CD4-positive, alpha-beta T cell treated with Interleukin-21 for 1 hour (primary cell): ENCODE results near the gene CDK6.

Experiments
- DNase-seq: peaks from one replicate; pipeline ENCODE4 v3.0.0-alpha.2; 2020

CDK6 gene

DNA sequence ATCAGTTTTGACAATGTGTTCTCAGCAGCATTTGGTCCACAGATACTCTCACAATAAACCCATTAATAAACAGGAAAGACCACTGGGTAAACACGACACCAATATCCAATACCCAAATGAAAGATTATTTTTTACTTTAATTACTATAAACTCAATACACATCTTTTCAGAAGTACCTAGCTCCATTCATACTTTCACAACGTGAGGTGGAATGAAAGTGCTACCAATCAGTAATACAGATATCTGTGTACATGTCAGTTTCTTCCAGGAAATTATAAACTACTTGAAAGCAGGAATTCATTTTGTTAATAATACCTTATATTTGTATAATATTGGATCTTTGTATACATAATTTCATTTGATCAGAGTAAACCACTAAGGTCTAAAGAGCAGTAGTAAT, 11.9 kb downstream of the CDK6 start:
- DNase-seq, result no peak

DNA sequence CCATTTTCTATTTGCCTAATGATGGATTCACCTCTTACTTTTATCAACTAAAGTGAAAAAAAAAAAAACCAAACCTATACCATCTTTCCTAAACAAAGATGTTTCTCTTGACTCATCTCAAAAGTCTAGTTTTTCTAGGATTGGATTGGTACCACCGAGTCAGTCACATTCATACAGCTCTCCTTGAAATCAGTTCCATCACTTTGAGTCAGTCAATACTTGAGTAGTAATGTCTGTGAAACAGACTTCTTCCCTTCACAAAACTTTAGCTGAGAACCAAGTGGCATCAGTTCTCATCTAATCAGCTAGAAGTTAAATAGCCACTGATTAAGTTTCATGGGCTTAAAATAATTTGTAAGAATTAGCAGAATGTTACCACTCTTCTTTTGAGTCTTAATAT, 13.3 kb downstream of the CDK6 start:
- no peak for DNase-seq

DNA sequence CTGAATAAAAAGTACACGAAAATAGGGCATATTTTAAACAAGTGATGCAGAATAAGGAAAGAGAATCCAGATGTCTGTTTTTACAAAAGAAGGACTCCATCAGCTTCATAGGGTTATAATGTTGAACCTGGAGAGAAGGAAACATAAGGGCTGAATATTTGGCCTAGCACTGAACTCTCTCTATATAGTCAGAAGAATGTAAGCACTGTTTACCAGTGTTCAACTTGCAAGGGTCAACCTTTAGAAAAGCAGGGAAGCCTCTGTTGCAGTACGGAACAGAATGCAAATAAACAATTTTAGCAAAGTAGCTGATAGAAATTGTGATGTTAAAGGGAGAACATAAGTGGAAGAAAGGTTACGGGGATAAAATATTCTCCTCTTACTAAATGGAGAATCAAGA, 16.2 kb downstream of the CDK6 start:
- DNase-seq, result no peak

DNA sequence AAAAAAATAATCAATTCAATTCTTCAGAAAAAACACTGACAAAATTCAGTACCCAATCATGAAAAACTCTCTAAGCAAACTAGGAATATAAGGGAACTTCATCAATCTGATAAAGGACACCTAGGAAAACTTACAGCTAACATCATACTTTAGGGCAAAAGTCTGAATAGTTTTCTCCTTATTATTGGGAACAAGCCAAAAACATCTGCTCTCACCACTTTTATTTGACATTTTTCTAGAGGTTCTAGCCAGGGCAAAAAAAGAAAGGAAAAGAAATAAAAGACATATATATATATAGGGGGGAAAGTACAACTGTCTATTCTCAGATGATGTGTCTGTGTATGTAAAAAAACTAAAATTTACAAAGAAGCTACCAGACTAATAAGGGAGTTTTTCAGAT, 19.0 kb downstream of the CDK6 start:
- no peak for DNase-seq

DNA sequence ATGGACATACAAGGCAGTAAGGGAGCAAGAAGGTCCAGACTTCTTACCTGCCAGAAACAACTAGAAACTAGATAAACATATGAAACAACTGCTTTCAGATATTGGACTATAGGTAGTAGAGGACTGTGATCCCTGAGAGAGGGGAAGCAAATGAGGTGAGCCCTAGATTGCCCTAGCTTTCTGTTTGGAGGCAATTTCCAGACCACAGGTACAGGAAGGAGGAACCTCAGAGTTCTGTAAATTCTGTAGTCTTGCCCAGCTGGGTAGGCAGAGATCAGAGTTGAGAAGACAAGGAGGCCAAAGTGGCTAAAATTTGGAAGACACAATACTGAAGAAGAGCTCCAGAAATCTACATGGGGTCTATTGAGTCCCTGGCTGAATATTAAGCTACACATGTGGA, 21.0 kb downstream of the CDK6 start:
- no peak for DNase-seq

DNA sequence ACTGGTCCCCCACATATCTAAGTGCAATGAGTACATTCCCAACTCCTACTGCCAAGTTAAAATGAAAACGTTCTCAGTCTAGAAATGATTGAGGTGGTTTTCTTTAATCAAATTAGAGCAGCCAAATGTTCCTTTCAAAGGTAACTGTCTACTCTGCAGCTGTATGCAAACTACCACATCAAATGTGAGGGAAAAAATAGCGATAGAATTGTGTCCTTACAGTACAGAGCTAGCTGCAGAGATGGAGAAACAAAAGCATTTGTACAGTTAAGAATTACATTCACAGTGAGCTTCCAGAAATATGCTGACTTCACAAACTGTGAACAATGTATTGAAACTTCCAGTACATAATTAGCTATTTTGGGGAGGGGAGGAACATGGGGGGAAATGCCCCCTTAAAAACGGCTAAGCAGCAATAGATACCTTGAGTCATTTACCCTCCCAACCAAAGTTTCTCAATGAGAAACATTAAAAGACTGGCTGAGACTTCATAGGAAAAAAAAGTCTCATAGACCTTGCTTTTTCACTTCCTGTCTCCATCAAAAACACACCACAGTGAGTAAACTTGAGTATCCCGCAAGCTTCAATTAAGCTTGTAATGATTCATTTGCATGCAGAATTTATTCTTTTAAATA, 22.9 kb downstream of the CDK6 start:
- no peak for DNase-seq

DNA sequence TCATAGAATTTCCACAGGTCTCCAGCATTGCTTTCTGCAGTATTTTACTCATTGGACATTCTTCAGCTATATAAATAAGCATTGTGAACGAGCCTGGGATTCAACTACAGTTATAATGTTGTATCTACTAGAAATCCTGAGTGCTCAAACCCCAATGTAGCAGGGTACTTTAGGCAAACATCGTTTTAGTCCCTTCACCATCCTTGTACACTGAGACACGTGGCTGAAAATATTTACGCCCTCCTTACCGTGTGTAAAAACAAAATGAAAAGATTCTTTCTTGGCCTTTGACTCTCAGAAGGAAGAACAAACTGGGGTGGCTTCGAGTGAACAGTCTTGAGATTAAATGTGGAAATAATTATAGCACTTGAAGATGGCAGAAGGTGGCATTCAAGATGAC, 25.2 kb downstream of the CDK6 start:
- DNase-seq, result no peak

DNA sequence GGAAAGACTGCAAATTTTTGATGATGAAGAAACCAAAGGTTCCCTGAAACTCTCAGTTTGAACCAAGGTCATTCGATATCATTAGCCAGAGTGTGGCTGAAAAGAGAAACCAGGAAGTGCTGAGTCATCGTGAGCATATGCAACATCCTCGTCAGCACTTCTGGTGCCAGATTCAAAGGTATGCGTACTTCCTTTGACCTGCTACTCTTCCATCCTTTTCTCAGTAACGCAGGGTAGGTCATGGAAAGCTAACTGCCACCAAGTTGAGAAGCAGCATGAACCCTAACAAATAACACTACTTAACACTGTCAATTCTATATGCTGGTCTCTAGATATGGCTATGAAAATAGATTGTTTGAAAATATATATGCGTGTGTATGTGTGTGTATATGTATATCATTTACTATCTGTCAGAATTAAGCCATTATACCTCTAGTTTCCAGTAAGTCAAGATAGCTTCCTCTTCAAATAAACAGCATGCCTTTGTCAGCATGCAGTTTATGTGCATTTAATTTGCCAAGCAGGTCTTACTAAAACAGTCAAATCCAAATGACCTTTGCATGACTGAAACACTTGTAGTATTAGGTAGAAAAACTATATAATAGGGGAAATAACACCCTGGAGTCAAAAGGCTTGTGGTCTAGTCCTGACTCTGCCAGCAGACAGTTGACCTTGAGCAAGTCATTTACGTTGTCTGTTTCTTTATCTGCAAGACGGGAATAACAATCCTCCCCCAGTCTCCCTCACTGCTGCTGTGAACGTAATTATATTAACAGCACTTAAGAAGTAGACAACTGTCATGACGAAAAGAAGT, 26.4 kb downstream of the CDK6 start:
- DNase-seq, result peak; percentile 79

DNA sequence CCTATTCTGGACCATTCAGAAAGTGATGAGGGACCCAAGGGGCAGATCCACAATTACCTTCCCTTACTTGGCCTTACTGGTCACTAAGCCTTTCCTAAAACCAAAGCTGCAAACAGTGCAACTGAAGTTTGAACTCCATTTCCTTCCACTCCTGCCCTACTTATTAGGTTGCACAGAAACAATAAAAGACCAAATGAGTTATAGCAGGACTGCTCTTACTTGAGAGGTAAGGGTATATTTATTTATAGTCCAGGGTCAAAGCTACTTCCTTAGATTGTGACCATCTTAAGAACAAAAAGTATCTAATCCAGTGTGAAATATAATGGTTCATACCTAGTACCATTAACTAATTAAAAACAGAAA, 27.0 kb downstream of the CDK6 start:
- no peak for DNase-seq

DNA sequence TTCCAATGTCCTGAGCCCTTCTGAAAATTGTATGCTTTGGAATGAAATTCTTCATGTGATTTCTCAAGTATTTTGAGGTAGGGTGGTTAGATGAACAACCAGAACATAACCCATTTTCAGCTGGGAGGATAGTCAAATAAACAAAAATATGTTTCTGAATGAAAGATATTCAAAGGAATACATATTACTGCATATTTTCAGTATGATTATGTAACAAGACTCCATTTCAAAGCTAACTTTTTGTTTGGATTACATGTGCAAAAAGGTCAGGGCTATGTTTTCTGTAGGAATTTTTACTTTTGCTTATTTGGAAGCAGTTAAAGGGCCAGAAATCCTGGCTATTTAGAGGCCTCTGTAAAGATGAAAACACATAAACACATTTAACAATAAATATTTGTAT, 27.7 kb downstream of the CDK6 start:
- DNase-seq, result no peak

DNA sequence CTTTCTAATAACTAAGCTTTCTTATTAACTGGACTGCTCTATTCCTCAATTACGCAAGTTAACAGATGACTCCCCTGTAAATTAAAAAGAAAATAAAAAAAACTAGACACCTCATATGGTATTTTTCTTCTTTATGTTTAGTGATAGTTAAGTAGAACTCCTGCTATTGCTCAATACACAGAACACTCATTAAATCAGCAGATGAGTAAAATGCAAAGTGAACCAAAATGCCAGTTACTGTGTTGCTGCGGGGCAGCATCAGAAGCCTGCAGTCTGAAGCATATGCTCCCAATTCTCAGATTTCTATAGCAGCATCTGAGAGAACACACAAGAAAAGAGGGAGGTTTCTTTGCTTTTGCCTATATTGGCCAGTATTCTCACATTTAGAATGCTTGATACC, 28.4 kb downstream of the CDK6 start:
- DNase-seq, result no peak

DNA sequence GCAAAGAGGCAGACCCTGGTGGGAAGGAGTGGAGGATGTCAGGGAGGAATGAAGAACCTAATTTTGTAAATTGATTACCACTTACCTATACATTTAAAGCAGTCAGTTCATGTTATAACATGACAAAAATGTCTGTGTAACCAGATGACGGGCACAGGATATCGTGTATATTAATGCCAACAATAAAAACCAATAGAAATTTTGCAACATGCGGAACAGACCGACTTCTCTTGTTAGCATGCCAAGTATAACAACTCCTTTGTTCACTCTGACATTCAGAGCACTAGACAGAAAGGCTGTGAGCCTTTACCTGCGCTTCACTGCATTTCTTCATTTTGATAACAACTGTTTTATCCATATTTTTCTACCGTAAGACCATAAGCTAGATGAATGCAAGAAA, 29.9 kb downstream of the CDK6 start:
- no peak for DNase-seq

DNA sequence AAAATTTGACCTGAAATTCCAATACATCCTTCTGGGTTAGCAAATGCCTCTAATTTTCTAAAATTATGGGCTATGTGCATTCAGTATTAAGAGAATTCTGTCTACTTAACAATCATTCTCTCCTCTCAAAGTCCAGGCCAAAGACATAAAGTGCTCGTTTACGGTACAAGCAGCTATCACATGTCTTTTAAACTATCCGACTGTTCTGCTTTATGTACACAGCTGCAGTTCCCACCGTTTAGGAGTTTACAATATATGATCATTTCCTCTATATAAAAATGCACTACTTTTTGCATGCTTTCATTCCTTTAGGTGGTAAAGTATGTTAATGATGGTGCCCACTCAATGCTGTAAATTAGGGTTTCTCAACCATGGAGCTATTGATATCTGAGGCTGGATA, 34.0 kb downstream of the CDK6 start:
- DNase-seq, result no peak

DNA sequence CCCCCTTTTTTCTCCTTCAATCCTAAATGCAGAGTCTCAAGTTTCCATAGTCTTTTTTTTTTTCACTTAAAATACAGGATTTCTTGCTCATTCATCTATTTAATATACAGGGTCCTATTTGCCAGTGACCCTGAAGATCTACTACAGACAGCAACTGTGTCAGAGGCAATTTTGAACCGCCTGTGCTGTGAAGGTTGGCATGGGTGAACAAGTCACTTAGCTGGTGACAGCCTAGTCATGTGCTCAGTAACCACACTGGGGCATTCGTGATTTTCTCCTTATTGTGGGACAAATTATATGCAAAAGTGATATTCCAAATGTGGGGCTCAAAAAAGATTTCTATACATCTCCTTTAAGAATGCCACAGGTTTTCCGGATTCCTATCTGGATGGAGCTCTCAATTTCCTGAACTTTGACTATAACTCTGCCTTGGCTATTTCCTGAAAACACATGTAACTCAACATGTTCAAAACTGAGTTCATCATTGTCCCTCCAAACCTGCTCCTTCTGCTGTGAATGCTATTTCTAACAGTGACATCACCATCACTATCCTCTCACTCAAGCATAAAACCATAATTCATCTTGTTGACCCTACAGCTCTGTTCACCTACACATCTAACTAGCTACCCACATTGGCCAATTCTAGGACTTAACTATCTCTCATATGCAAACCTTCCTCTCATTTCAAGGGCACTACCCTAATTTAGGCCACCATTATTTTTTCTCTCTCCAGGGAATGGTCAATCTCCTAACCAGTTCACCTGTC, 36.7 kb downstream of the CDK6 start:
- DNase-seq, result no peak

DNA sequence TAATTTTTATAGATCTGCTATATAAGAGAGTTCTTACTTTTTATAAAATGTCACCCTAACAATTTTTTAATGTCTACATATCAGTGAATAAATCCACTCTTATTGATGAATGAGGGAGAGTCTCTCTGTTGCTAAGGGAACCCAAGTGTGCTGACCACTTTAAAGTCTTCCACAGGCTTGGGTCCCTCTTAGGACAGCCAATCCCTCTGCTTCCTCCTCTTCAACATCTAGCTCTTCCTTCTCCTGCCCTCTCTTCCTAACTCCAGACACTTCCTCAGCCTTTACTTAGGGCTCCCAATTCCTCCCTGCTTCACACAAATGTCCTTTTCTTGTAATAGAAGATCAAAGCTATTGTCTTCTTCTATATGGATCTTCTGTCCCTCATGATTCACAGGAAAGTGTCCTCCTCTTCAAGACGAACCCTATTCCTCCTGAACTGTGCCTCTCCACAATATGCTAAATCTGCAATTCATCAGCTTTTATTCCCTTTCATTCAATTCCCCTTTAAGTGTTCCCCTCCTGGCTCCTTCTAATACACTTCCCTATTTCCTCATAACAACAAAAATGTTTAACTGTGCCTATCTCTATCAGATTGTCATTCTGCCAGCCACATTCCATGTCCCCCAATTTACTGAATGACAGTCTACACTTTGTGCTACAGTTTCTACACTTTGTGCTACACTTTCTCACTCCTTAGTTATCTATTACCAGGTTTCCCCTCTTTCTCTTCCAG, 37.7 kb downstream of the CDK6 start:
- DNase-seq, result no peak

DNA sequence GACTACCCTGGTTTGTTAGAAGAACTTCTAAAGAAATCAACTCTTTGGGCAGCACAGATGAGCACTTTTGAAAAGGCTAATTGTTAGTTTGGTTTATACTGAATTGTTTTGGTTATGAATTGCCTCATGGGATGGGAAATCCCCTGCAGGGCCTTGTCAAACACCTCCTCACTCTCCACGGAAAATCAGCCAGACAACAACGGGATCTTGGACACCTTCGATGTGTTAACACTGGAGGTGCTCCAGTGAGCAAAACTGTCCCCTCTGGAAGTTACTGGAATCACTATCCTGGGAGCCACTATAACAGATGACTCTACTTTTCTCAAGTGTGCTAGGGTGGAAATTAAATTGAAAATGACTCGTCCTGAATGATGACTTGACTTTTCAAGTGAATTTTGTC, 38.7 kb downstream of the CDK6 start:
- DNase-seq, result no peak

DNA sequence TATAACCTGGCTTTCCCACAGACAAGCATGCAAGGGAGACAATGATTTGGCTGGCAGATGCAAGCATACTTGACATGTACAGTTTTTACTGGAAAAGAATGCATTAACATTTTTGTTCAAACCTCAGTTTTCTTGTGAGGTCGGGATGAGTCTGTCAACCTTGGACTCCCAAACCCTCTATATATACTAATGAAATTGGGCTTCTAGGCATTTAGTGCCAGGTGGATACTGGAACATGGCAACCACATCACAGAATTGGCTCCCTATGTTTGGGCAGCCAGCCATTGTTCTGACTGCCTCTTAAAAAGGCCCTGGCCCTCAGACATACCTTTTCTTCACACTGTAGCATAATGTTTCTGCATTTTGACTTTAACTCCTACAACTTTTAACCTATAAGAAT, 39.1 kb downstream of the CDK6 start:
- no peak for DNase-seq

DNA sequence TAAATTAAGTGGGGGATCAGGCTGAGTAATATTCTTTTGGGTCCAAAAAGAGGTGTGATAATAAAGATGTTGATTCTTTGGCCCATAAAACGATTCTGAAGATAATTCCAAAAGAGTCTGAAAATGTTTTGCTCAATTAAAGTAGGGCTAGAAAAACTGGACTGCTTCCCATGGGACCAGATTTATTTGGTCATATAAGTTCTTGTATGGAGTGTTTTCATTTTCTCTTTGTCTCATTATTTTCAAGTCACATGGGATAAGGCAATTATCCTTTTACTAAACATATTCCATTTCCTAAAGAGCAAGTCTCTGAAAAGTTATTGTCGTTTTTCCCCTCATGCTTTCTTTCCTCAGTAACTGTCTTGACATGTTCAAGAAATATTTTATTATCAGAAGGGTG, 41.5 kb downstream of the CDK6 start:
- no peak for DNase-seq

DNA sequence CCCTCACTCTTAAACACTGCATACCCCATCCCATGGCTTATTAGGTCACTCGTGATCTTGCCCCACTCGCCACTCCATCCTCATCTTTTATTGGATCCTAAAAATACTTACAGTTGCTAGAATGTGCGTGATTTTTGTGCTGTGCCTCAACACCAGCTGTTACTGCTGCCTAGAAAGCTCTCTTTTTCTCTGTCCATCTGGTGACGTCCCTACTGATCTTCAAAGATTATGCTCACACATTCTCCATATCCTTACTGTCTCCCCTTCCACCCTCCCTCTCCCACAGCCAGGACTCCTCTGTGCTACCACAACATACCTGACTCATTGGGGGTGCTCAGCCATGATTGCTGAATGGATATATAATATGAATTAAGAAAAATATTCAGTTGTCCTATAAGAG, 42.0 kb downstream of the CDK6 start:
- no peak for DNase-seq

DNA sequence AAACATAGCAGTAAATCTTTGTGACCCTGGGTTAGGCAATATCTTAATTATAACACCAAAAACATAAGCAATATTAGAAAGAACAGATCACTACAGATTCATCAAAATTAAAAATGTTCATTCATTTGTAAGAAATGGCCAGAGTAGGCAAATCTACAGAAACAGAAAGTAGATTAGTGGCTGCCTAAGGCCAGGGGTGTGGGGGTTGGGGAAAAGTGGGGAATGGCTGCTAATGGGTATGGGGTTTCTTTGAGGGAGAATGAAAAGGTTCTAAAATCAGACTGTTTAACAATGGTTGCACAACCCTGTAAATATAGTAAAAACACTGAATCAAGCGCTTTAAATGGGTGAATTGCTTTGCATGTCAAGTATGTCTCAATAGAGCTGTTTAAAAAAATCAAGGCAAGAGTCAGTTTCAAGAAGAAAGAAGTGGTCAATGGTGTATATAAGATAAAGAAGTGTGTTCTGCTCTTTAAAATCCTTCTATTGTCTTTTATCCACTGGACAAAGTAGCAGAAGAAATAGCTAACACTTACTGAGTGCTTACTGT, 42.6 kb downstream of the CDK6 start:
- no peak for DNase-seq

DNA sequence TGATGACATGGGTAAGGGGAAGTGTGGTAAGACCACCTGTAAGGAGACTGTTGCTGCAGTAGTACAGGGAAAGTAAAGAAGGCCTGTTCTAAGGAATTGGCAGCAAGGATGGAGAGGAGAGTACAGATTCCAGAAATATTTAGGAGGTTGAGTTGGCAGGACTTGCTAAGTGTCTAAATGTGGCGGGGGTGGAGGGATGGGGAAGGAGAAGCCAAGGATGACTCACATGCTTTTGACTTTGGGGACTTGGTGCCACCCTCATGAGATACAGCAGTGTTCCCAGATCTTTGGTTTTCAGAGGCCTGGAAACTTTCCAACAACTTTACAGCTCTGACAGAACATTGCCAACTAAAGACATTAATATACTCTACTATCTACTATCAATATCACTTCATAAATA, 45.4 kb downstream of the CDK6 start:
- no peak for DNase-seq

DNA sequence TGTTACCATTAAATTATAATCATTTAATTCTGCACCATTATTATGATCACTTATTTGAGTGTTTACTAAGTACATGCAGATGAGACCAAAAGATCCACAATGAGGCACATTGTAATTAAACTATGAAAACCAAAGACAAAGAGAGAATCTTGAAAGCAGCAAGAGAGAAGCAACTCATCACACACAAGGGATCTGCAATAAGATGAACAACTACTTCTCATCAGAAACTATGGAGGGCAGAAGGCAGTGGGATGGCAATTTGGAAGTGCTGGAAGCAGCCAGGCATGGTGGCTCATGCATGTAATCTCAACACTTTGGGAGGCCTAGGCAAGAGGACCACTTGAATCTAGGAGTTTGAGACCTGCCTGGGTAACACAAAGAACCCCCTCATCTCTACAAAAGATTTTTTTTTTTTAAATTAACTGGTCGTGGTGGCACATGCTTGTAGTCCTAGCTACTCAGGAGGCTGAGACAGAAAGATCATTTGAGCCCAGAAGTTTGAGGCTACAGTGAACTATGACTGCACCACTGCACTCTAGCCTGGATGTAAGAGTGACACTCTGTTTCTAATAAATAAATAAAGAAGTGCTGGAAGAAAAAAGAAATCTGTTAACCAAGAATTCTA, 47.7 kb downstream of the CDK6 start:
- DNase-seq, result no peak

DNA sequence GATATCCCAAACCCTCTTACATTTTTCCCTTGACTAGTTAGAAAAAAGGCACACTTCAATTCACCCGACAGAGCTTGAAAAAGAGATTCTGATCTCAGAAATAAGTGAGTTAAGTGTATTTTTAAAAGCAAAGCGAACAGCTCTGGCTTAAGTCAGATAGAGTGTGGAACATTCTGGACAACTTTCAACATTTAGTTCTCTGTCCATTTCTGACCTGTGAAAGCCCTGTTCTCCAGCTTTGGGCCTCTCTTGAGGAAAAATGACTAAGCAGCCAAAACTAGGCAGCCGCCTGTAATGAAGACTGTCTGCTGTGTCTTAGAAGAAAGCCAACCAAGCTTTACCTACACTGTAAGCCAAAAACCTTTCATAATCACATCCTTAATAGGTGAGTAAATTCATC, 50.5 kb downstream of the CDK6 start:
- DNase-seq, result no peak
